ELR (cell line): Measurements from ENCODE around the gene NPBWR2.
A peak's percentile ranks its signal among the peaks of the same experiment; 100 is the strongest.
"Not testable (repeated sequence)": the region's sequence is repeated elsewhere in the genome, so short reads cannot be mapped to it uniquely, and the experiment has no call there.

Experiments used
- DNase-seq: peaks from one replicate; pipeline ENCODE4 v3.0.0-alpha.2; 2015; ENCODE audit warnings: low read depth

The NPBWR2 gene

GRCh38 chr20:64143018-64143801, 35.8 kb upstream of the NPBWR2 start:
- DNase-seq = no peak

- peak; percentile 34 for DNase-seq
These were observed 35.2 kb upstream of the NPBWR2 start for GRCh38 chr20:64142590-64142989.

GRCh38 chr20:64140956-64141355, 33.6 kb upstream of the NPBWR2 start:
- no peak for DNase-seq

GRCh38 chr20:64140061-64140931, 32.9 kb upstream of the NPBWR2 start:
- DNase-seq = no peak

- DNase-seq = no peak
These were observed 32.1 kb upstream of the NPBWR2 start for GRCh38 chr20:64139199-64140060.

GRCh38 chr20:64138276-64138815, 31.0 kb upstream of the NPBWR2 start:
- DNase-seq = no peak

GRCh38 chr20:64137598-64138031, 30.2 kb upstream of the NPBWR2 start:
- DNase-seq = no peak

- no peak for DNase-seq
These were observed 28.8 kb upstream of the NPBWR2 start for GRCh38 chr20:64136004-64136710.

GRCh38 chr20:64134744-64135143, 27.4 kb upstream of the NPBWR2 start:
- not testable (repeated sequence) for DNase-seq

- peak; percentile 25 for DNase-seq
These were observed 26.6 kb upstream of the NPBWR2 start for GRCh38 chr20:64133951-64134407.

- peak; percentile 59 for DNase-seq
These were observed 24.0 kb upstream of the NPBWR2 start for GRCh38 chr20:64131406-64131805.

- no peak for DNase-seq
These were observed 23.5 kb upstream of the NPBWR2 start for GRCh38 chr20:64130876-64131275.

- DNase-seq = no peak
These were observed 22.9 kb upstream of the NPBWR2 start for GRCh38 chr20:64130271-64130670.

- DNase-seq = no peak
These were observed 21.9 kb upstream of the NPBWR2 start for GRCh38 chr20:64129146-64129782.

- not testable (repeated sequence) for DNase-seq
These were observed 16.2 kb upstream of the NPBWR2 start for GRCh38 chr20:64123517-64123916.

- DNase-seq = not testable (repeated sequence)
These were observed 15.6 kb upstream of the NPBWR2 start for GRCh38 chr20:64122927-64123326.

- DNase-seq = no peak
These were observed 14.2 kb upstream of the NPBWR2 start for GRCh38 chr20:64121586-64121985.

GRCh38 chr20:64119681-64120341, 12.4 kb upstream of the NPBWR2 start:
- DNase-seq = no peak

GRCh38 chr20:64119301-64119680, 11.9 kb upstream of the NPBWR2 start:
- DNase-seq = no peak

GRCh38 chr20:64117432-64117777, 10.0 kb upstream of the NPBWR2 start:
- not testable (repeated sequence) for DNase-seq
